K562 (cell line): ENCODE measurements around the gene FYB1. TPM values are rescaled to one million over a fixed set of nuclear protein-coding genes. Genes with fewer than 3 reads are reported as not detected.

Experiments used
- BHLHE40 ChIP-seq: IDR thresholded peaks from 2 replicates; pipeline ENCODE4 v1.6.1; 2011; ENCODE audit warnings: low read length, improper control_type of control experiment
- CBFA2T2 ChIP-seq: fragments of 450-650 bp; conservative IDR thresholded peaks from 2 replicates; pipeline ENCODE4 v1.6.1; 2017; ENCODE audit warnings: mild to moderate bottlenecking
- CREM ChIP-seq: IDR thresholded peaks from 2 replicates; pipeline ENCODE4 v1.6.1; 2014; ENCODE audit warnings: antibody characterized with exemption, low read depth
- ELF4 ChIP-seq: fragments of 450-650 bp; formaldehyde crosslinking; IDR thresholded peaks from 2 replicates; pipeline ENCODE4 v1.4.0; 2022; ENCODE audit warnings: missing genetic modification characterization
- ETV5 ChIP-seq: sonication (generic); formaldehyde crosslinking; IDR thresholded peaks from 2 replicates; pipeline ENCODE4 v1.4.0; 2020; ENCODE audit warnings: low read depth, mild to moderate bottlenecking, missing genetic modification reagents
- FOSL1 ChIP-seq: fragments of 200-800 bp; sonication (Bioruptor generic); conservative IDR thresholded peaks from 2 replicates; pipeline ENCODE4 v1.6.1; 2016; ENCODE audit warnings: missing genetic modification characterization, missing compliant biosample characterization
- GABPA ChIP-seq: fragments of 200-800 bp; sonication (Bioruptor generic); conservative IDR thresholded peaks from 2 replicates; pipeline ENCODE4 v1.6.1; 2016; ENCODE audit warnings: low read depth, missing genetic modification characterization, missing compliant biosample characterization
- KLF6 ChIP-seq: fragments of 250-450 bp; sonication (Bioruptor Pico); IDR thresholded peaks from 2 replicates; pipeline ENCODE4 v1.4.0; 2020; ENCODE audit warnings: mild to moderate bottlenecking, moderate library complexity, borderline replicate concordance
- MYC ChIP-seq, 2 experiments: fragments of 250-450 bp in 1 of 2; sonication (Bioruptor Pico) in 1 of 2; IDR thresholded peaks; 2 replicates each; pipeline versions ENCODE4 v1.5.1 to v1.6.1; 2012 to 2021; ENCODE audit warnings: low read depth in 2 of 2, borderline replicate concordance in 1 of 2, improper control_type of control experiment in 1 of 2, low read length in 1 of 2, mild to moderate bottlenecking in 1 of 2, moderate library complexity in 1 of 2
- NFE2 ChIP-seq: IDR thresholded peaks from 2 replicates; pipeline ENCODE4 v1.6.1; 2014; ENCODE audit warnings: antibody characterized with exemption, low read depth
- RCOR1 ChIP-seq, 2 experiments: IDR thresholded peaks; 2 replicates each; pipeline ENCODE4 v1.6.1; 2012; ENCODE audit warnings: low read depth in 2 of 2, low read length in 2 of 2, borderline replicate concordance in 1 of 2, improper control_type of control experiment in 1 of 2
- TCF3 ChIP-seq: sonication (generic); formaldehyde crosslinking; IDR thresholded peaks from 2 replicates; pipeline ENCODE4 v1.4.0; 2020; ENCODE audit warnings: mild to moderate bottlenecking, missing genetic modification reagents
- TEAD4 ChIP-seq, 2 experiments: sonication (generic) in 1 of 2; formaldehyde crosslinking in 1 of 2; IDR thresholded peaks; 2 replicates each; pipeline versions ENCODE4 v1.6.1 to v1.8.0; 2012 to 2022; ENCODE audit warnings: borderline replicate concordance in 1 of 2, inconsistent platforms in 1 of 2, low read length in 1 of 2, mild to moderate bottlenecking in 1 of 2, missing genetic modification reagents in 1 of 2
- ZKSCAN8 ChIP-seq: fragments of 200-800 bp; sonication (Bioruptor generic); IDR thresholded peaks from 2 replicates; pipeline ENCODE4 v1.6.1; 2016; ENCODE audit warnings: missing genetic modification characterization, missing compliant biosample characterization
- ZNF24 ChIP-seq: fragments of 450-650 bp; IDR thresholded peaks from 2 replicates; pipeline ENCODE4 v1.6.1; 2016
- polyA plus RNA-seq, 8 experiments: library from polyadenylated mRNA; depleted of rRNA in 4 of 8; stranded (reverse) in 5 of 8; unstranded in 3 of 8; fragments of >200 nt; fragmentation: Nextera tagmentation in 2 of 8; fragmentation: Illumina TruSeq in 1 of 8; extraction: Ambion mirVana in 2 of 8; extraction: Trizol in 1 of 8; gene quantifications; 2 replicates each; pipeline versions ENCODE4 v1.2.1 to v1.2.3, GENCODE V29; 2011 to 2014; ENCODE audit warnings: inconsistent platforms in 1 of 8, missing spikeins in 1 of 8
- total RNA-seq, 7 experiments: library from RNA; depleted of rRNA in 6 of 7; stranded (reverse); fragments of >200 nt in 6 of 7; fragmentation: Illumina TruSeq in 2 of 7; extraction: Trizol in 2 of 7; gene quantifications; 2 replicates each; pipeline versions ENCODE4 v1.2.1 to v1.2.3, GENCODE V29; 2011 to 2021; ENCODE audit warnings: low replicate concordance in 1 of 7
- TF ChIP-seq, protein P1 (sequence below), 2 experiments: fragments of 450-650 bp in 1 of 2; sonication (generic) in 1 of 2; formaldehyde crosslinking in 1 of 2; IDR thresholded peaks; 2 replicates each; pipeline versions ENCODE4 v1.7.1 to v1.9.0; 2016 to 2022; ENCODE audit warnings: inconsistent platforms in 1 of 2, mild to moderate bottlenecking in 1 of 2, missing genetic modification reagents in 1 of 2
- TF ChIP-seq, protein P2 (sequence below), 2 experiments: fragments of 200-800 bp in 1 of 2; sonication (Bioruptor generic) in 1 of 2; sonication (generic) in 1 of 2; formaldehyde crosslinking in 1 of 2; IDR thresholded peaks in 1 of 2; conservative IDR thresholded peaks in 1 of 2; 2 replicates each; pipeline versions ENCODE4 v1.5.0 to v1.6.1; 2016 to 2020; ENCODE audit warnings: missing compliant biosample characterization in 1 of 2, missing genetic modification characterization in 1 of 2, missing genetic modification reagents in 1 of 2

FYB1 gene
- total and polyA plus RNA-seq, 9 of the 15 experiments (the other 6 are each of a cell fraction or from before 2014, with no cell fraction given), result 4.7 to 31.5 (median 9.7) TPM

DNA sequence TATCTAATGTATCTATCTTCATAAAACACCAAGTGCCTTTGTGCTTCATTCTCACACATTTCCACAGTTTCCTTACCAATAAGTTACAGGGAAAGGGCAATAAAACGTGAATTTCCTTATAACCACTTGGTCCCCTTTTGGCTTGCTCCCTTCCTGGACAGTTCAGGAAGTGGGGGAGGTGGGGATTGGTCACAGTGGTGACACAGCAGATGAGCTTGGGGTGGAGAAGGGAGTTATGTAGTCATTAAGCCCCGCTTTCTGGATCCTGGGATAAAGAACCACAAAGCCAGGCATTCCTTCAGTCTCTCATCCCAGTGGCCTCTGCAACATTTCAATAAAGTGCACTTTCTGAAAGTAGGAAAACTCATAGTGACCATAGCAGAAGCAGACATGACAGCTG, 47.1 kb upstream of the FYB1 start (continued):
- TF ChIP-seq KLF6 (CRISPR knock-in tag) (0 out of 2 replicates have a peak, but pooled peaks have one; percentile 27), ETV5 (CRISPR knock-in tag) (0 out of 2 replicates have a peak, but pooled peaks have one; percentile 46), CBFA2T2 (no peak), BHLHE40 (peak; percentile 23; the same call in 1 of the 2 replicates), ELF4 (CRISPR knock-in tag) (peak; percentile 53; the same call in 1 of the 2 replicates), ZKSCAN8 (CRISPR knock-in tag) (no peak), CREM (peak; percentile 51; the same call in 1 of the 2 replicates), FOSL1 (0 out of 2 replicates have a peak, but pooled peaks have one; percentile 36), TCF3 (CRISPR knock-in tag) (peak; percentile 55), GABPA (tag) (peak; percentile 79), TEAD4 (IDR thresholded peaks at IDR 0.05; ENCODE audit: low read length) (peak; percentile 20; the same call in 1 of the 2 replicates), TEAD4 (CRISPR knock-in tag; IDR thresholded peaks at IDR 0.05; ENCODE audit: borderline replicate concordance) (no peak), RCOR1 (IDR thresholded peaks at IDR 0.05; ENCODE audit: borderline replicate concordance in 1 of 2, low read depth in 2 of 2, low read length in 2 of 2) (peak in 1 of 2 experiments; percentile 54; a peak in 1 of 4 replicates), MYC (IDR thresholded peaks at IDR 0.05; ENCODE audit: low read depth, low read length) (0 out of 2 replicates have a peak, but pooled peaks have one; percentile 29), MYC (CRISPR knock-in tag; IDR thresholded peaks at IDR 0.05; ENCODE audit: borderline replicate concordance, low read depth) (no peak), ZNF24 (no peak), NFE2 (peak; percentile 84)
- TF ChIP-seq, protein P1, sequence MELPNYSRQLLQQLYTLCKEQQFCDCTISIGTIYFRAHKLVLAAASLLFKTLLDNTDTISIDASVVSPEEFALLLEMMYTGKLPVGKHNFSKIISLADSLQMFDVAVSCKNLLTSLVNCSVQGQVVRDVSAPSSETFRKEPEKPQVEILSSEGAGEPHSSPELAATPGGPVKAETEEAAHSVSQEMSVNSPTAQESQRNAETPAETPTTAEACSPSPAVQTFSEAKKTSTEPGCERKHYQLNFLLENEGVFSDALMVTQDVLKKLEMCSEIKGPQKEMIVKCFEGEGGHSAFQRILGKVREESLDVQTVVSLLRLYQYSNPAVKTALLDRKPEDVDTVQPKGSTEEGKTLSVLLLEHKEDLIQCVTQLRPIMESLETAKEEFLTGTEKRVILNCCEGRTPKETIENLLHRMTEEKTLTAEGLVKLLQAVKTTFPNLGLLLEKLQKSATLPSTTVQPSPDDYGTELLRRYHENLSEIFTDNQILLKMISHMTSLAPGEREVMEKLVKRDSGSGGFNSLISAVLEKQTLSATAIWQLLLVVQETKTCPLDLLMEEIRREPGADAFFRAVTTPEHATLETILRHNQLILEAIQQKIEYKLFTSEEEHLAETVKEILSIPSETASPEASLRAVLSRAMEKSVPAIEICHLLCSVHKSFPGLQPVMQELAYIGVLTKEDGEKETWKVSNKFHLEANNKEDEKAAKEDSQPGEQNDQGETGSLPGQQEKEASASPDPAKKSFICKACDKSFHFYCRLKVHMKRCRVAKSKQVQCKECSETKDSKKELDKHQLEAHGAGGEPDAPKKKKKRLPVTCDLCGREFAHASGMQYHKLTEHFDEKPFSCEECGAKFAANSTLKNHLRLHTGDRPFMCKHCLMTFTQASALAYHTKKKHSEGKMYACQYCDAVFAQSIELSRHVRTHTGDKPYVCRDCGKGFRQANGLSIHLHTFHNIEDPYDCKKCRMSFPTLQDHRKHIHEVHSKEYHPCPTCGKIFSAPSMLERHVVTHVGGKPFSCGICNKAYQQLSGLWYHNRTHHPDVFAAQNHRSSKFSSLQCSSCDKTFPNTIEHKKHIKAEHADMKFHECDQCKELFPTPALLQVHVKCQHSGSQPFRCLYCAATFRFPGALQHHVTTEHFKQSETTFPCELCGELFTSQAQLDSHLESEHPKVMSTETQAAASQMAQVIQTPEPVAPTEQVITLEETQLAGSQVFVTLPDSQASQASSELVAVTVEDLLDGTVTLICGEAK (IDR thresholded peaks at IDR 0.05), result peak; percentile 85
- TF ChIP-seq, protein P1 (CRISPR knock-in tag; IDR thresholded peaks at IDR 0.05), result no peak
- TF ChIP-seq, protein P2, sequence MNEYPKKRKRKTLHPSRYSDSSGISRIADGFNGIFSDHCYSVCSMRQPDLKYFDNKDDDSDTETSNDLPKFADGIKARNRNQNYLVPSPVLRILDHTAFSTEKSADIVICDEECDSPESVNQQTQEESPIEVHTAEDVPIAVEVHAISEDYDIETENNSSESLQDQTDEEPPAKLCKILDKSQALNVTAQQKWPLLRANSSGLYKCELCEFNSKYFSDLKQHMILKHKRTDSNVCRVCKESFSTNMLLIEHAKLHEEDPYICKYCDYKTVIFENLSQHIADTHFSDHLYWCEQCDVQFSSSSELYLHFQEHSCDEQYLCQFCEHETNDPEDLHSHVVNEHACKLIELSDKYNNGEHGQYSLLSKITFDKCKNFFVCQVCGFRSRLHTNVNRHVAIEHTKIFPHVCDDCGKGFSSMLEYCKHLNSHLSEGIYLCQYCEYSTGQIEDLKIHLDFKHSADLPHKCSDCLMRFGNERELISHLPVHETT (CRISPR knock-in tag; conservative IDR thresholded peaks at IDR 0.05 in 1 of 2, IDR thresholded peaks at IDR 0.05 in 1 of 2), result 0 out of 4 replicates have a peak, but pooled peaks of 1 of the 2 experiments have one; percentile 41
